HEK293T (cell line): ENCODE results near the gene CRYZL1.

Experiments
- FOXM1 ChIP-seq: fragments of 450-650 bp; IDR thresholded peaks from 2 replicates; pipeline ENCODE4 v1.6.1; 2017; ENCODE audit warnings: mild to moderate bottlenecking, borderline replicate concordance
- LEF1 ChIP-seq: fragments of 450-650 bp; IDR thresholded peaks from 2 replicates; pipeline ENCODE4 v1.6.1; 2017; ENCODE audit warnings: mild to moderate bottlenecking, borderline replicate concordance

GRCh38 chr21:33557447-33557846 is 84.1 kb downstream of the CRYZL1 start:
- TF ChIP-seq LEF1 (no peak), FOXM1 (no peak)
